Vagina (tissue), 2 donors: ENCODE measurements around the gene AQP12B. TPM values are rescaled to one million over a fixed set of nuclear protein-coding genes. Genes with fewer than 3 reads are reported as not detected.

Source experiments
- DNase-seq, 2 donors: peaks; one replicate each; pipeline ENCODE4 v3.0.0-alpha.2; 2017; ENCODE audit errors: extremely low spot score in 2 of 2
- H3K27ac ChIP-seq: fragments of 200-600 bp; sonication (generic); one replicate; pipeline ENCODE4 v1.5.1; 2019
- H3K27me3 ChIP-seq: fragments of 200-600 bp; sonication (generic); one replicate; pipeline ENCODE4 v1.5.1; 2019
- H3K36me3 ChIP-seq, 2 donors: fragments of 200-600 bp; sonication (generic); one replicate each; pipeline ENCODE4 v1.5.1; 2017 to 2019
- H3K4me1 ChIP-seq: fragments of 200-600 bp; sonication (generic); one replicate; pipeline ENCODE4 v1.5.1; 2019
- H3K4me3 ChIP-seq, 2 donors: fragments of 200-600 bp; sonication (generic); 1 replicate in 1 of 2; 2 replicates in 1 of 2; pipeline ENCODE4 v1.5.1; 2016 to 2019
- H3K9me3 ChIP-seq: fragments of 200-600 bp; sonication (generic); one replicate; pipeline ENCODE4 v1.5.1; 2019
- CTCF ChIP-seq, 3 experiments: fragments of 450-650 bp in 2 of 3; fragments of 200-600 bp in 1 of 3; sonication (generic) in 1 of 3; IDR thresholded peaks; one replicate each; pipeline ENCODE4 v1.5.1; 2017 to 2019; ENCODE audit warnings: antibody characterized with exemption in 3 of 3, mild to moderate bottlenecking in 2 of 3, moderate library complexity in 2 of 3
- POLR2A ChIP-seq, 2 donors: fragments of 450-650 bp; IDR thresholded peaks; one replicate each; pipeline ENCODE4 v1.6.1; 2017; ENCODE audit warnings: antibody characterized with exemption in 2 of 2, mild to moderate bottlenecking in 2 of 2, moderate library complexity in 2 of 2
- POLR2AphosphoS5 ChIP-seq, 2 donors: sonication (generic); formaldehyde crosslinking; IDR thresholded peaks; one replicate each; pipeline ENCODE4 v1.9.0; 2017; ENCODE audit warnings: antibody characterized with exemption in 2 of 2, mild to moderate bottlenecking in 2 of 2, low read depth in 1 of 2; ENCODE audit not compliant: insufficient read depth in 1 of 2
- intact Hi-C: fragments of 100-400 bp; cut with DNase I; formaldehyde crosslinking; loops from one replicate; pipeline ENCODE4 v1.15.1; 2023
- total RNA-seq: library from RNA; depleted of rRNA; stranded (reverse); fragments of >200 nt; gene quantifications from one replicate; pipeline ENCODE4 v1.2.3, GENCODE V29; 2016

Gene AQP12B
- total RNA-seq, 1 donor from 2014 or later: not detected

- H3K27ac ChIP-seq: no peak overlapping the region
- DNase-seq: no peak
- H3K9me3 ChIP-seq: no peaks in the 10 kb centered on the region
- no peaks in the 10 kb centered on the region for H3K27me3 ChIP-seq
- H3K4me3 ChIP-seq: no peak overlapping the region
- no peaks in the 10 kb centered on the region for H3K4me1 ChIP-seq
- no peak for TF ChIP-seq POLR2AphosphoS5 (IDR thresholded peaks at IDR 0.05; ENCODE audit: insufficient read depth in 1 of 2, low read depth in 1 of 2)
- no peak for TF ChIP-seq CTCF (IDR thresholded peaks at IDR 0.05)
- TF ChIP-seq POLR2A (IDR thresholded peaks at IDR 0.05): no peak
- intact Hi-C loops: no loop called here
- no peaks in the 10 kb centered on the region for H3K36me3 ChIP-seq
Observed at GRCh38 chr2:240704651-240705050, 22.0 kb upstream of the AQP12B start.

- Histone ChIP-seq H3K27me3 (no peaks in the 10 kb centered on the region), H3K27ac (no peak overlapping the region), H3K9me3 (no peaks in the 10 kb centered on the region), H3K36me3 (no peaks in the 10 kb centered on the region), H3K4me3 (no peak overlapping the region), H3K4me1 (no peaks in the 10 kb centered on the region)
- intact Hi-C loops: no loop called here
- no peak for DNase-seq
- TF ChIP-seq POLR2A (IDR thresholded peaks at IDR 0.05): no peak
- TF ChIP-seq CTCF (IDR thresholded peaks at IDR 0.05): no peak
- TF ChIP-seq POLR2AphosphoS5 (IDR thresholded peaks at IDR 0.05; ENCODE audit: insufficient read depth in 1 of 2, low read depth in 1 of 2): no peak
Observed at GRCh38 chr2:240703417-240704341, 21.0 kb upstream of the AQP12B start.

- Histone ChIP-seq H3K4me3 (no peak overlapping the region), H3K27me3 (no peaks in the 10 kb centered on the region), H3K4me1 (no peaks in the 10 kb centered on the region), H3K27ac (no peak overlapping the region), H3K9me3 (no peaks in the 10 kb centered on the region), H3K36me3 (no peaks in the 10 kb centered on the region)
- DNase-seq: no peak
- no peak for TF ChIP-seq CTCF (IDR thresholded peaks at IDR 0.05)
- TF ChIP-seq POLR2AphosphoS5 (IDR thresholded peaks at IDR 0.05; ENCODE audit: insufficient read depth in 1 of 2, low read depth in 1 of 2): no peak
- TF ChIP-seq POLR2A (IDR thresholded peaks at IDR 0.05): no peak
- intact Hi-C loops: no loop called here
Observed at GRCh38 chr2:240702640-240703011, 19.9 kb upstream of the AQP12B start.

- TF ChIP-seq POLR2A (IDR thresholded peaks at IDR 0.05) (no peak), CTCF (IDR thresholded peaks at IDR 0.05) (no peak), POLR2AphosphoS5 (IDR thresholded peaks at IDR 0.05; ENCODE audit: insufficient read depth in 1 of 2, low read depth in 1 of 2) (no peak)
- no peaks in the 10 kb centered on the region for H3K4me1 ChIP-seq
- no peaks in the 10 kb centered on the region for H3K27me3 ChIP-seq
- no peak overlapping the region for H3K4me3 ChIP-seq
- intact Hi-C loops: no loop called here
- DNase-seq: no peak
- no peak overlapping the region for H3K27ac ChIP-seq
- no peaks in the 10 kb centered on the region for H3K9me3 ChIP-seq
- no peaks in the 10 kb centered on the region for H3K36me3 ChIP-seq
Observed at GRCh38 chr2:240701736-240702639, 19.3 kb upstream of the AQP12B start.
